HEK293 (cell line): Measurements from ENCODE around the gene EML6.

Source experiments
- CTCF ChIP-seq: fragments of 450-650 bp; formaldehyde crosslinking; IDR thresholded peaks from 2 replicates; pipeline ENCODE4 v1.5.1; 2016; ENCODE audit warnings: missing biosample characterization, missing genetic modification characterization
- ZNF670 ChIP-seq: fragments of 450-650 bp; formaldehyde crosslinking; IDR thresholded peaks from 2 replicates; pipeline ENCODE4 v1.5.1; 2016; ENCODE audit warnings: missing biosample characterization, missing genetic modification characterization, low read depth

- TF ChIP-seq CTCF (tag by site-specific recombination) (no peak), ZNF670 (tag by site-specific recombination) (no peak)
These were observed 91.7 kb downstream of the EML6 start for GRCh38 chr2:54815148-54815539.
